GM12891 (cell line): ENCODE measurements around the gene VWF.

Experiments used
- PAX5 ChIP-seq: IDR thresholded peaks from 2 replicates; pipeline ENCODE4 v1.6.1; 2011; ENCODE audit warnings: low read length, moderate library complexity, mild to moderate bottlenecking; ENCODE audit not compliant: insufficient read depth, severe bottlenecking
- POLR2A ChIP-seq: IDR thresholded peaks from 2 replicates; pipeline ENCODE4 v1.6.1; 2011; ENCODE audit warnings: low read depth, low read length, control low read depth
- POLR2AphosphoS5 ChIP-seq: IDR thresholded peaks from 2 replicates; pipeline ENCODE4 v1.6.1; 2011; ENCODE audit warnings: low read depth, low read length, control low read depth
- SPI1 ChIP-seq: IDR thresholded peaks from 2 replicates; pipeline ENCODE4 v1.6.1; 2011; ENCODE audit warnings: low read depth, low read length, control low read depth
- TAF1 ChIP-seq: IDR thresholded peaks from 2 replicates; pipeline ENCODE4 v1.6.1; 2011; ENCODE audit warnings: low read depth, low read length, control low read depth

GRCh38 chr12:6110006-6110405 lies 14.5 kb downstream of the VWF start:
- TF ChIP-seq POLR2A (no peak), POLR2AphosphoS5 (no peak), TAF1 (no peak), SPI1 (no peak), PAX5 (no peak)
